KMS-11 (cell line): ENCODE results near the gene LITAF.

Experiments used
- H2AFZ ChIP-seq: fragments of 200-600 bp; sonication (generic); 2 replicates; pipeline ENCODE4 v1.6.1; 2016; ENCODE audit warnings: antibody characterized with exemption, mixed run types, low read depth
- H3K27ac ChIP-seq: fragments of 200-600 bp; sonication (generic); 2 replicates; pipeline ENCODE4 v1.6.1; 2016; ENCODE audit warnings: mild to moderate bottlenecking, mixed run types
- H3K27me3 ChIP-seq: fragments of 200-600 bp; sonication (generic); 2 replicates; pipeline ENCODE4 v1.6.1; 2017; ENCODE audit warnings: mild to moderate bottlenecking, low read depth, mixed run types, moderate library complexity; ENCODE audit not compliant: insufficient read depth
- H3K36me3 ChIP-seq: fragments of 200-600 bp; sonication (generic); 2 replicates; pipeline ENCODE4 v1.6.1; 2017; ENCODE audit warnings: mild to moderate bottlenecking, mixed run types; ENCODE audit not compliant: insufficient read depth
- H3K4me1 ChIP-seq: fragments of 200-600 bp; sonication (generic); 2 replicates; pipeline ENCODE4 v1.6.1; 2016; ENCODE audit warnings: mild to moderate bottlenecking, low read depth, mixed run types; ENCODE audit not compliant: poor library complexity, severe bottlenecking
- H3K4me2 ChIP-seq: fragments of 200-600 bp; sonication (generic); 2 replicates; pipeline ENCODE4 v1.7.0; 2016; ENCODE audit warnings: mild to moderate bottlenecking, mixed run types
- H3K4me3 ChIP-seq: fragments of 200-600 bp; sonication (generic); IDR thresholded peaks from 2 replicates; pipeline ENCODE4 v1.6.1; 2017; ENCODE audit warnings: low read depth, low read length, mixed read lengths; ENCODE audit not compliant: insufficient read depth
- H3K79me2 ChIP-seq: fragments of 200-600 bp; sonication (generic); 2 replicates; pipeline ENCODE4 v1.6.1; 2016; ENCODE audit warnings: low read depth, mixed run types; ENCODE audit not compliant: insufficient read depth
- H3K9ac ChIP-seq: fragments of 200-600 bp; sonication (generic); 2 replicates; pipeline ENCODE4 v1.6.1; 2016; ENCODE audit warnings: mild to moderate bottlenecking, mixed run types
- H4K20me1 ChIP-seq: fragments of 200-600 bp; sonication (generic); 2 replicates; pipeline ENCODE4 v1.6.1; 2016; ENCODE audit warnings: mild to moderate bottlenecking, mixed run types; ENCODE audit not compliant: insufficient read depth
- CTCF ChIP-seq: fragments of 200-600 bp; sonication (generic); conservative IDR thresholded peaks from 2 replicates; pipeline ENCODE4 v1.6.1; 2017; ENCODE audit warnings: low read depth, mild to moderate bottlenecking, antibody characterized with exemption, low read length, moderate library complexity, mixed read lengths

Gene LITAF

GRCh38 chr16:11538880-11539279, 47.8 kb downstream of the LITAF start:
- peaks cover 35% of the 10 kb centered on the region for H3K4me1 ChIP-seq
- no peak overlapping the region for H3K9ac ChIP-seq
- H3K27ac ChIP-seq: peak overlapping the region; percentile 72; the same call in 1 of the 2 replicates
- H3K4me3 ChIP-seq: no peak overlapping the region
- H3K36me3 ChIP-seq: no peaks in the 10 kb centered on the region
- peak overlapping the region; percentile 46 for H3K4me2 ChIP-seq
- H2AFZ ChIP-seq: no peak overlapping the region
- TF ChIP-seq CTCF: no peak
- H4K20me1 ChIP-seq: no peaks in the 10 kb centered on the region
- H3K27me3 ChIP-seq: no peaks in the 10 kb centered on the region
- no peaks in the 10 kb centered on the region for H3K79me2 ChIP-seq

GRCh38 chr16:11536104-11536866, 50.4 kb downstream of the LITAF start:
- Histone ChIP-seq H3K4me2 (no peak overlapping the region), H3K36me3 (no peaks in the 10 kb centered on the region), H3K9ac (no peak overlapping the region), H3K79me2 (no peaks in the 10 kb centered on the region), H3K4me3 (no peak overlapping the region), H3K27ac (no peak overlapping the region), H2AFZ (no peak overlapping the region), H3K4me1 (peaks cover 43% of the 10 kb centered on the region), H4K20me1 (no peaks in the 10 kb centered on the region), H3K27me3 (no peaks in the 10 kb centered on the region)
- TF ChIP-seq CTCF: no peak

GRCh38 chr16:11535494-11535893, 51.2 kb downstream of the LITAF start:
- no peaks in the 10 kb centered on the region for H4K20me1 ChIP-seq
- H3K4me2 ChIP-seq: no peak overlapping the region
- no peak overlapping the region for H3K27ac ChIP-seq
- no peak overlapping the region for H3K9ac ChIP-seq
- H3K79me2 ChIP-seq: no peaks in the 10 kb centered on the region
- no peaks in the 10 kb centered on the region for H3K36me3 ChIP-seq
- no peak for TF ChIP-seq CTCF
- no peak overlapping the region for H3K4me3 ChIP-seq
- H3K27me3 ChIP-seq: no peaks in the 10 kb centered on the region
- peaks cover 35% of the 10 kb centered on the region for H3K4me1 ChIP-seq
- no peak overlapping the region for H2AFZ ChIP-seq

- Histone ChIP-seq H3K4me2 (no peak overlapping the region), H3K79me2 (no peaks in the 10 kb centered on the region), H3K4me3 (no peak overlapping the region), H3K27ac (no peak overlapping the region), H3K36me3 (no peaks in the 10 kb centered on the region), H2AFZ (no peak overlapping the region), H4K20me1 (no peaks in the 10 kb centered on the region), H3K27me3 (no peaks in the 10 kb centered on the region), H3K9ac (no peak overlapping the region), H3K4me1 (peaks cover 23% of the 10 kb centered on the region)
- TF ChIP-seq CTCF: no peak
These were observed 52.5 kb downstream of the LITAF start for GRCh38 chr16:11534262-11534661.
